Breast epithelium (tissue), 3 donors: ENCODE results near the gene ITPKB.

Source experiments
- CTCF ChIP-seq, 3 donors: fragments of 450-650 bp; IDR thresholded peaks; one replicate each; pipeline ENCODE4 v1.5.1; 2016 to 2017; ENCODE audit warnings: antibody characterized with exemption in 3 of 3, mild to moderate bottlenecking in 3 of 3, moderate library complexity in 3 of 3
- POLR2A ChIP-seq: fragments of 450-650 bp; IDR thresholded peaks from one replicate; pipeline ENCODE4 v1.6.1; 2016; ENCODE audit warnings: antibody characterized with exemption, mild to moderate bottlenecking, moderate library complexity
- POLR2AphosphoS5 ChIP-seq, 3 donors: sonication (generic); formaldehyde crosslinking; IDR thresholded peaks; one replicate each; pipeline ENCODE4 v1.6.1; 2017; ENCODE audit warnings: antibody characterized with exemption in 3 of 3

DNA sequence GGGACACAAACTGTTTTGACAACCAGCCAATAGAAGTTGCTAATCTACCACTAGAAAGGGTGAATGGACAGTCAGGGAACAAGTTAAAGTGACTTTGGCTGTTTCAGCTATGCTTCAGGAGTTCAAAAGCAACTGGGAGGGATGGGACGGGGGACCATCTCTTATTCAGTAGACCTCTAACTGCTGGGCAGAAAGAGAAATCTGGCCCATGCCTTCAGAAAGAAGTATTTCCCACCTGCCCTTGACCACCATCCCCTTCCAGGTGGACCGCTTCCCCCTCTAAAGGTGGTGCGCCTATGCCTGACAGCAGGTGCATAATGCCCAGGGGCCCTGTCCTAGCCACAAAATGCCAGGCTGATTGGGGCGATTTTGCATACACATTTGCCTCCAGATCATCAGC is 5.2 kb downstream of the ITPKB start:
- TF ChIP-seq CTCF (IDR thresholded peaks at IDR 0.05) (no peak), POLR2A (no peak), POLR2AphosphoS5 (IDR thresholded peaks at IDR 0.05) (no peak)
